GM08714 (cell line): Measurements from ENCODE around the gene PTGER2.

Source experiments
- H3K4me3 ChIP-seq: fragments of 200-500 bp; sonication (Bioruptor generic); 2 replicates; pipeline ENCODE4 v1.5.1; 2014; ENCODE audit warnings: mild to moderate bottlenecking, low read length, inconsistent platforms
- ZNF274 ChIP-seq: IDR thresholded peaks from 2 replicates; pipeline ENCODE4 v1.6.1; 2012; ENCODE audit warnings: mild to moderate bottlenecking, low read depth, low read length

The PTGER2 gene

DNA sequence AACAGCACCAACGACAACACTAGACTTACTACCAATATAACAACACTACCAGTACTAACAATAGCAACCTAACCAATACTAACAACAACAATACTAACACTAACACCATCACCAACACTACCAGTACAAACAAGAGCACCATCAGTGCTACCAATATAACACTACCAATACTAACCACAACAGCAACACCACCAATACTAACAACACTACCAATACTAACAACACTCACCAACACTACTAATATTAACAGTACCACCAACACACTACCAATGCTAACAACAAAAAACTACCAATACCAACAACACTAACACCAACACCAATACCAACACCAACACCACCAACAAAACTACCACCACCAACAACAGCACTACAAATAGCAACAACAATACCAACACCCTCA, 25.1 kb downstream of the PTGER2 start:
- TF ChIP-seq ZNF274: no peak
- H3K4me3 ChIP-seq: no peak overlapping the region

DNA sequence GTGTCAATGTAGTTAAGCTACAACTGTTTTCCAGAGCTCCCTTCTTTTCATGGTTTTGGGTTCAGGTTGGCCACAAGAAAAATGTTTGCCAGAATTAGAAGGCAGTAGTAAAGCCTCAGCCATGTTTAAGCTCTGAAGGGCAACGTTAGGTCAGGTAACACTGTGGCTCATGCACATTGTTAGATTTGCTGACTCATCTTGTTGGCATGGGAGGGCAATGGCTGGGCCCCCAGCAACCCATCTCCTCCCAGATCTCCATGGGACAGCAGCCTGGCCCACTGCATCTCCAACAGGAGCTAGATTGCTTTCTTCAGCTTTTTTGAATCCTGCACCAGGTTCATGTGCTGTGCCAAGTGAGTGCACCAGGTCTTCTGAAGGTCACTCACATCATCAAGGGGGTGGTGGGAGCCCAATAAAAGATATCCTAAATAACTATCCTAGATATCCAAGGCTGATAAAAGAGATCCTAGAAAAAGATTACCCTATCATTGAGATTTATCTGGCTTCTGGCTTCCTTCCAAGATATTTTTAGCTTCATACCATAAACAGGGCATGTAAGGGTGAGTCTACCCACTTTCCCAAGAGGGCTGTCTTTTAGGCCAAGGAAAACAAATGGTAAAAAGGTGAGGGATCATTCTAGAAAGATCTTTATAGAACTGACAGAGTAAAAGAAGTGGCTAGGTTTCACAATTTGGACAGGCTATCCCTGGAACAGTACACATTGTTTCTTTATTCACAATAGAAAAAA, 28.9 kb downstream of the PTGER2 start:
- no peak for TF ChIP-seq ZNF274
- no peak overlapping the region for H3K4me3 ChIP-seq

DNA sequence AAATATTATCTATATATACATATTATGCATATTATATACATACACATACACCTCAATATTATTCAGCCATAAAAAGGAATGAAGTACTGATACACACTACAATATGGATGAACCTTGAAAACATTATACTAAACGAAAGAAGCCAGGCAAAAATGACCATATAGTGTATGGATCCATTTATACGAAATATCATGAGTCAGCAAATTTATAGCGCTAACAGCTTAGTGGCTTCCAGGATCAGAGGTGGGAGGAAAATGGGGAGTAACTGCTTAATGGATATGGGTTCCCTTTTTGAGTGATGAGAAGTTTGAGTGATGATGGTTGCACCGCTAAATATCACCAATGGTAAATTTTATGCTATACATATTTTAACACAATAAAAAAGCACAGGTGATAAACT, 32.7 kb downstream of the PTGER2 start:
- no peak for TF ChIP-seq ZNF274
- no peak overlapping the region for H3K4me3 ChIP-seq

DNA sequence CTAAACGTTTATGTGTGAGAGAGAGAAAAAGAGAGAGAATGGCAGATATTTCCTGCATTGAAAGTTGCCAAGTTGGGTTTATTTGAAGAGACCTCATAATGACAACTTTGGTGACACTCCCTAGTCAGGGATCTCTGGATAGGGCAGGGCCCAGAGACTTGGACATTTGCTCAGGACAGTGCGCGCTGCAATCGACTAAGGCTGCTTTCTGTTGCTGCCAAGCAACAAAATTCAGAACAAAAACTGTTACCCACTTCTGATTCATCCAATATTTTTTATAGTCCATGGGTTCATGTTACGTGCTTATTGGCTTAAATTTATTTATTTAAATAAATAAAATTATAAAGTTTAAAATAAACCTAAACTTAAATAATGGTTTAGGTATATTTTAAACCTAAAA, 34.2 kb downstream of the PTGER2 start:
- no peak overlapping the region for H3K4me3 ChIP-seq
- no peak for TF ChIP-seq ZNF274

DNA sequence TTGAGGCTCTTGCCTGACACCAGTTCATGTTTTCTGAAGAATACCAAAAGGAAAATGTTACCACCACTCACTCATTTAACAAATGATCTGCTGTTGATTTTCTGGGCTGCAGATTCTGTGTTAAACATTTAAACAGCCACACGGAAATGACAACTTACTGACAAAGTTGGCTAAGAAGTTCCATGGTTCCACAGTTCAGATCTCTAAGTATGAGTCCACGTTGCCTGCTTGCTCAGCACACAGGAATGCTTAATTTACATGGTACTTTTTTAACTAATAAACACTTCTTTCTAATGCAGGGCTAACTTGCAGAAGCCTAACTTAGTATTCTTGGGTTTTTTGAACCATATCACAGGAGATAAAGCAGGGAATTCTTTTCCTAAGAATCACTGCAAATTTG, 34.7 kb downstream of the PTGER2 start:
- H3K4me3 ChIP-seq: no peak overlapping the region
- no peak for TF ChIP-seq ZNF274

DNA sequence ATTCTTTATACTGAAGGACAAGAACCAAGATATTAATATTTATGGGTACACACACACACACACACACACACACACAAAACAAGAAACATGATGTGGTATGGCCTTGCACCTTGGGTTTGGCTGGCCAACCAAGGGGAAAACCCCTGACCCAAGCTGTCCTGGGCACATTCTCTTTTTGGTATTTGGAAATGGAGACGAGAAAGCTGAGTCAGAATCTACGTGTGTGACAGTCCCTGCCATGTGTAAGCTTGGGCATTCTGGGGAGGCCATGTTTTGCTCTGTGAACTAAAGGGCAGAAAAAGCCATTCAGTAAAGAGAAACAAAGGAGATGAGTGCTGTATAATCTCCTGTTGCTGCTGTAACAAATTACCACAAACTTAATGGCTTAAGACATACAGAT, 35.6 kb downstream of the PTGER2 start:
- no peak for TF ChIP-seq ZNF274
- no peak overlapping the region for H3K4me3 ChIP-seq

DNA sequence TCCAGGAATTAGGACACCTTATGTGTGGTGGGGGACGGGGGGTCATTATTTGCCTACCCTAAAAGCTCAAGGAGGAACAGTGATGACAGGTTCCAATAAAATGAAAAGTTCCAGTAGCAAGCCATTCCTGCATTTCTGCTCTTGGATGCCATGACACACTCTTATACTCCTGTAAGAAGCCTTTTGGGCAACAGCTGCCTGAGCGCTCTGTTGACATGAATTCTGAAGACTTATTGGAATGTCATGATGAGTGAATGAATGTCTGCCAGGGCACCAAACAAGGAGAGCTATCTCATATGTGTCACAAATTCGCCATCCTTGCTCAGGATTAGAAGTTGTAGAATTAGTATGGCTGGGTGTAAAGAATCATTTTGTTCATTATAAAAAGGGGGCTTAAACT, 36.3 kb downstream of the PTGER2 start:
- no peak overlapping the region for H3K4me3 ChIP-seq
- TF ChIP-seq ZNF274: no peak

DNA sequence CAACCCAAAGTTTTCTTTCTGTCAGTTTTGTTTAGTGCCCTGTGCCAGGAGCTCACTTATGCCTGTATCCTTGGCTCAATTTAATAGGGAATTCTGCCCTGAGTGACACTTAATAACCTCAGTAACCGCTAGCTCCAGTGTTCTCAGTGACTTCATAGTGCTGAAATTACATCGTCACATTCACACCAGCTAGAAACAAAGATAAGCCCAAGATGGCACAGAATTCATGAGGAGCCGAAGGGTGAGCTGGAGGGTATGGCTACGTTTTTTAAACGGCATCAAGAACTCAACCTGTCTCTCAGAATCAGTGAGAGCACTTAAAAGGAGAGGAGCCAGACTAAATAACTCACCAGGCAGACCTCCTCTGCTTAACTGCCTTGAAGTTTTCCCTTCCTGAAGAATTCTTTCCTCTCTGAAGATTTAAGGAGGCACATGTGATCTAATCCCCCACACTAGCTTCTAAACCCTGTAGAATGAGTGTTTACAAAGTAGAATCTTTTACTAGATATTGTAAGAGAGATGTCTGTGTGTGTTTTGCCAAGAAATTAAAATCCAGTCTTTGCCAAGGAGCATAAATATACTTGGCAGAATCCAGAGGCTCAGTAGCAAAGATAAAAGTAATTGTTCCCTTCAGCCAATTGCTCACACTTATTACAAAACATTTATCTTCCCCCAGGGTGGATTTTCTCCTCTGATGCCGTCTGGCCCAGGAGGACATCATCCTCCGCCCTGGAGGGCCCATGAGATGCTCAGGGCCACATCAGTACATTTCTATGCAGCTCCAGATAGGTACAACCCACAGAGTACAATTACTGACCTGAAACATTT, 37.3 kb downstream of the PTGER2 start:
- no peak overlapping the region; the same call in 1 of the 2 replicates for H3K4me3 ChIP-seq
- TF ChIP-seq ZNF274: no peak

GRCh38 chr14:52352061-52352491, 38.0 kb downstream of the PTGER2 start:
- no peak overlapping the region; the same call in 1 of the 2 replicates for H3K4me3 ChIP-seq
- TF ChIP-seq ZNF274: no peak

- H3K4me3 ChIP-seq: no peak overlapping the region
- TF ChIP-seq ZNF274: no peak
These were observed 38.5 kb downstream of the PTGER2 start for GRCh38 chr14:52352569-52352968.

- no peak for TF ChIP-seq ZNF274
- no peak overlapping the region for H3K4me3 ChIP-seq
These were observed 40.1 kb downstream of the PTGER2 start for GRCh38 chr14:52354242-52354641.

DNA sequence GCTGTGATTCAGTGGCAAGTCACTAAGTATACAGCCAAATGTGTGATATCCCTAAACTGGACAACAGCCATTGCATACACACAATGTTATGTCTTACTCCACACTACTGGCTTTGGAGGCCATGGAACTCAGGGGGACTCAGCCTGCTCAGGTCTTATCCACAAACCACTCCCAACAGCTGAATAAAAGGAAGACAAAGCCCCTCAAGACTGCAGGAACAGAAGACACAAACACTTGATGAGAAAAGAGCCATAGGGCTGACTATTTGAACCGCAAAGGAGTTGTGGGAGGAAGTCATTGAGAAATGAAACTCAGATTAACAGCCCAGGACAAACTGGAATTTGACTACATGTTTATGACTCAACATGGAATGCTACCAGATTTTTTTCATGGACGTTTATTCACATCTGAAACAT, 40.9 kb downstream of the PTGER2 start:
- H3K4me3 ChIP-seq: no peak overlapping the region
- TF ChIP-seq ZNF274: no peak

DNA sequence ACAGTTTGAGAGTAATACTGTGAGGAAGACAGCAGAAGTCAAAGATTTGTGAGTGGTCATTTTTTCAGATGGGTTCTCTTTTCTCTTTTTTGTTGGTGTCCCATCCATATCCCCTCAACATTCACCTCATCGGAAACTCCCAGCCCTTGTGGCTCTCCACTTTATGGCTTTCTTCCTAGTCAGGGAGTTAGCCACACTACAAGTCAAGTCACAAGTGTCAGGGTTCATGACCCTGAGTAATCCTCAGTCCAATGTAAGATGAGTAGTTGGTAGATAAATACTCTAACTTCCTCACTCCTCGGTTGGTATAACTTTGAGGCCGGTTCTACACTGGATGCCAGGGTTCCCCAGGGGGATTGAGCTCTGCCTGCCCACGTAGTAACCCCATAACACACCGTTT, 41.4 kb downstream of the PTGER2 start:
- no peak for TF ChIP-seq ZNF274
- no peak overlapping the region for H3K4me3 ChIP-seq

GRCh38 chr14:52356025-52356424, 41.9 kb downstream of the PTGER2 start:
- H3K4me3 ChIP-seq: no peak overlapping the region
- TF ChIP-seq ZNF274: no peak

GRCh38 chr14:52360831-52361230, 46.7 kb downstream of the PTGER2 start:
- TF ChIP-seq ZNF274: no peak
- no peak overlapping the region for H3K4me3 ChIP-seq

GRCh38 chr14:52363041-52363704, 49.1 kb downstream of the PTGER2 start:
- H3K4me3 ChIP-seq: no peak overlapping the region
- no peak for TF ChIP-seq ZNF274
